ENCODE results near the gene BAIAP2.

GRCh38 chr17:81070541-81071246 lies 35.7 kb downstream of the BAIAP2 start:
- TF ChIP-seq, protein P1, sequence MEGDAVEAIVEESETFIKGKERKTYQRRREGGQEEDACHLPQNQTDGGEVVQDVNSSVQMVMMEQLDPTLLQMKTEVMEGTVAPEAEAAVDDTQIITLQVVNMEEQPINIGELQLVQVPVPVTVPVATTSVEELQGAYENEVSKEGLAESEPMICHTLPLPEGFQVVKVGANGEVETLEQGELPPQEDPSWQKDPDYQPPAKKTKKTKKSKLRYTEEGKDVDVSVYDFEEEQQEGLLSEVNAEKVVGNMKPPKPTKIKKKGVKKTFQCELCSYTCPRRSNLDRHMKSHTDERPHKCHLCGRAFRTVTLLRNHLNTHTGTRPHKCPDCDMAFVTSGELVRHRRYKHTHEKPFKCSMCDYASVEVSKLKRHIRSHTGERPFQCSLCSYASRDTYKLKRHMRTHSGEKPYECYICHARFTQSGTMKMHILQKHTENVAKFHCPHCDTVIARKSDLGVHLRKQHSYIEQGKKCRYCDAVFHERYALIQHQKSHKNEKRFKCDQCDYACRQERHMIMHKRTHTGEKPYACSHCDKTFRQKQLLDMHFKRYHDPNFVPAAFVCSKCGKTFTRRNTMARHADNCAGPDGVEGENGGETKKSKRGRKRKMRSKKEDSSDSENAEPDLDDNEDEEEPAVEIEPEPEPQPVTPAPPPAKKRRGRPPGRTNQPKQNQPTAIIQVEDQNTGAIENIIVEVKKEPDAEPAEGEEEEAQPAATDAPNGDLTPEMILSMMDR (IDR thresholded peaks at IDR 0.05 in 2 of 3, conservative IDR thresholded peaks at IDR 0.05 in 1 of 3; ENCODE audit: control insufficient read depth in 2 of 3, extremely low read depth in 1 of 3, insufficient read depth in 1 of 3, low read depth in 3 of 3, low read length in 3 of 3): no peak
- no peak for TF ChIP-seq LARP7 (IDR thresholded peaks at IDR 0.05)
- no peak for TF ChIP-seq YY1 (IDR thresholded peaks at IDR 0.05; ENCODE audit: low read depth, low read length)
- no peak for TF ChIP-seq PML (IDR thresholded peaks at IDR 0.05; ENCODE audit: low read length)
- no peak for TF ChIP-seq USF2 (IDR thresholded peaks at IDR 0.05; ENCODE audit: borderline replicate concordance, low read depth, low read length)
- no peak for TF ChIP-seq MXI1 (IDR thresholded peaks at IDR 0.05; ENCODE audit: low read depth, low read length)
- no peak for TF ChIP-seq BHLHE40 (IDR thresholded peaks at IDR 0.05; ENCODE audit: borderline replicate concordance in 1 of 2, low read depth in 2 of 2, low read length in 1 of 2)
- TF ChIP-seq GABPA (IDR thresholded peaks at IDR 0.05; ENCODE audit: low read depth): no peak
- TF ChIP-seq JUND (IDR thresholded peaks at IDR 0.05; ENCODE audit: low read depth, low read length): no peak
